DND-41 (cell line): ENCODE measurements around the gene HCN3.

ENCODE experiments used
- ATAC-seq: fragments of 200-7000 bp; cut with Tn5 transposase; 3 replicates; pipeline ENCODE4 v1.9.1; 2021; ENCODE audit warnings: low read depth; ENCODE audit not compliant: insufficient read depth
- DNase-seq: peaks from one replicate; pipeline ENCODE4 v3.0.0-alpha.2; 2020
- H2AFZ ChIP-seq: 2 replicates; pipeline ENCODE4 v1.6.0; 2012; ENCODE audit warnings: low read depth, low read length
- H3K27ac ChIP-seq: 2 replicates; pipeline ENCODE4 v1.5.1; 2012; ENCODE audit warnings: low read length, inconsistent platforms
- H3K27me3 ChIP-seq: fragments of 200-600 bp; sonication (generic); 2 replicates; pipeline ENCODE4 v1.6.0; 2012; ENCODE audit warnings: low read length, mild to moderate bottlenecking, inconsistent platforms; ENCODE audit not compliant: insufficient read depth, poor library complexity
- H3K36me3 ChIP-seq: 2 replicates; pipeline ENCODE4 v1.5.1; 2012; ENCODE audit warnings: low read length, inconsistent platforms; ENCODE audit not compliant: insufficient read depth
- H3K4me1 ChIP-seq: 2 replicates; pipeline ENCODE4 v1.5.1; 2012; ENCODE audit warnings: mild to moderate bottlenecking, low read length; ENCODE audit not compliant: insufficient read depth
- H3K4me2 ChIP-seq: 2 replicates; pipeline ENCODE4 v1.6.0; 2012; ENCODE audit warnings: mild to moderate bottlenecking, moderate library complexity, low read length, inconsistent platforms; ENCODE audit not compliant: insufficient read depth
- H3K4me3 ChIP-seq, 2 experiments: fragments of 200-600 bp in 1 of 2; shearing (Covaris generic) in 1 of 2; 2 replicates each; pipeline ENCODE4 v1.5.1; 2012 to 2016; ENCODE audit warnings: inconsistent platforms in 2 of 2, low read length in 2 of 2, mild to moderate bottlenecking in 2 of 2, low read depth in 1 of 2, moderate library complexity in 1 of 2
- H3K79me2 ChIP-seq: 2 replicates; pipeline ENCODE4 v1.6.0; 2012; ENCODE audit warnings: low read length, inconsistent platforms; ENCODE audit not compliant: insufficient read depth
- H3K9ac ChIP-seq: 2 replicates; pipeline ENCODE4 v1.6.0; 2012; ENCODE audit warnings: low read depth, mild to moderate bottlenecking, inconsistent platforms, low read length, moderate library complexity
- H3K9me3 ChIP-seq: 2 replicates; pipeline ENCODE4 v1.5.1; 2012; ENCODE audit warnings: low read length, moderate library complexity, mild to moderate bottlenecking, inconsistent platforms; ENCODE audit not compliant: insufficient read depth, severe bottlenecking
- H4K20me1 ChIP-seq: 2 replicates; pipeline ENCODE4 v1.6.0; 2012; ENCODE audit warnings: low read length; ENCODE audit not compliant: insufficient read depth
- EZH2 ChIP-seq: IDR thresholded peaks from 3 replicates; pipeline ENCODE4 v1.6.1; 2012; ENCODE audit warnings: borderline replicate concordance, low read depth, mild to moderate bottlenecking, moderate library complexity, low read length, inconsistent platforms; ENCODE audit not compliant: severe bottlenecking
- TF ChIP-seq, protein P1 (sequence below): IDR thresholded peaks from 2 replicates; pipeline ENCODE4 v1.5.1; 2012; ENCODE audit warnings: borderline replicate concordance, low read length, moderate library complexity, mild to moderate bottlenecking; ENCODE audit not compliant: poor library complexity, severe bottlenecking; ENCODE audit errors: extremely low read depth

HCN3 gene

DNA sequence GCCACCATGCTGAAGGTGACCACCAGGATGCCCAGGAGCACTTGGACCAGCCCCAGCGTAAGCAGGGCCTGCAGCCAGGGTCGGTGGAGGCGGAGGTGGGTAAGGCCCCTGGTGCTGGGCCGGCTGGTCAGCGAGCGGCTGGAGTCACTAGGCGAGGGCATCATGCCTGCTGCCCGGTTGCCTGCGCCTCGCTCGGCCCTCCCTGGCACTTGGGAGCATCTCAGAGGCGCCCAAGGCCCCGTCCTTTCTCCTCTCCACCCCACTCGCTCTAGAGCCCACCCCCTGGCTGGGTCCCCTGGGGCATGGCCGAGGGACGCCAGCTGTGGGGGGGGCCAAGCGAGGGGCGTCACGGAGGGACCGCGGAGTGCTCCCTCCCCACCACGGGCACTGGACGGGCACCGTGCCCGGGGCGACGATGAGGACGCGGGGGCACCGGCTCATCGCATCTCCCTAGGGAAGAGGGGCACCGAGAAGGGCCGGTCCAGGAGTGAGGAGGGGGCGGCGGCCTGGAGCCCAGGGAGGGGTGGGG is 22.5 kb upstream of the HCN3 start:
- Histone ChIP-seq H2AFZ (peak overlapping the region; percentile 61), H3K79me2 (peaks cover 21% of the 10 kb centered on the region), H3K4me3 (peak overlapping the region; percentile 49 to 60), H3K4me1 (peaks cover 47% of the 10 kb centered on the region), H3K9ac (peak overlapping the region; percentile 66), H3K9me3 (no peaks in the 10 kb centered on the region), H3K36me3 (peaks cover 17% of the 10 kb centered on the region), H3K27me3 (no peaks in the 10 kb centered on the region), H4K20me1 (no peaks in the 10 kb centered on the region), H3K4me2 (peak overlapping the region; percentile 85), H3K27ac (peak overlapping the region; percentile 67)
- peak; percentile 34 for DNase-seq
- ATAC-seq: peak; percentile 2; the same call in 2 of the 3 replicates
- TF ChIP-seq, protein P1, sequence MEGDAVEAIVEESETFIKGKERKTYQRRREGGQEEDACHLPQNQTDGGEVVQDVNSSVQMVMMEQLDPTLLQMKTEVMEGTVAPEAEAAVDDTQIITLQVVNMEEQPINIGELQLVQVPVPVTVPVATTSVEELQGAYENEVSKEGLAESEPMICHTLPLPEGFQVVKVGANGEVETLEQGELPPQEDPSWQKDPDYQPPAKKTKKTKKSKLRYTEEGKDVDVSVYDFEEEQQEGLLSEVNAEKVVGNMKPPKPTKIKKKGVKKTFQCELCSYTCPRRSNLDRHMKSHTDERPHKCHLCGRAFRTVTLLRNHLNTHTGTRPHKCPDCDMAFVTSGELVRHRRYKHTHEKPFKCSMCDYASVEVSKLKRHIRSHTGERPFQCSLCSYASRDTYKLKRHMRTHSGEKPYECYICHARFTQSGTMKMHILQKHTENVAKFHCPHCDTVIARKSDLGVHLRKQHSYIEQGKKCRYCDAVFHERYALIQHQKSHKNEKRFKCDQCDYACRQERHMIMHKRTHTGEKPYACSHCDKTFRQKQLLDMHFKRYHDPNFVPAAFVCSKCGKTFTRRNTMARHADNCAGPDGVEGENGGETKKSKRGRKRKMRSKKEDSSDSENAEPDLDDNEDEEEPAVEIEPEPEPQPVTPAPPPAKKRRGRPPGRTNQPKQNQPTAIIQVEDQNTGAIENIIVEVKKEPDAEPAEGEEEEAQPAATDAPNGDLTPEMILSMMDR: no peak
- TF ChIP-seq EZH2: no peak

DNA sequence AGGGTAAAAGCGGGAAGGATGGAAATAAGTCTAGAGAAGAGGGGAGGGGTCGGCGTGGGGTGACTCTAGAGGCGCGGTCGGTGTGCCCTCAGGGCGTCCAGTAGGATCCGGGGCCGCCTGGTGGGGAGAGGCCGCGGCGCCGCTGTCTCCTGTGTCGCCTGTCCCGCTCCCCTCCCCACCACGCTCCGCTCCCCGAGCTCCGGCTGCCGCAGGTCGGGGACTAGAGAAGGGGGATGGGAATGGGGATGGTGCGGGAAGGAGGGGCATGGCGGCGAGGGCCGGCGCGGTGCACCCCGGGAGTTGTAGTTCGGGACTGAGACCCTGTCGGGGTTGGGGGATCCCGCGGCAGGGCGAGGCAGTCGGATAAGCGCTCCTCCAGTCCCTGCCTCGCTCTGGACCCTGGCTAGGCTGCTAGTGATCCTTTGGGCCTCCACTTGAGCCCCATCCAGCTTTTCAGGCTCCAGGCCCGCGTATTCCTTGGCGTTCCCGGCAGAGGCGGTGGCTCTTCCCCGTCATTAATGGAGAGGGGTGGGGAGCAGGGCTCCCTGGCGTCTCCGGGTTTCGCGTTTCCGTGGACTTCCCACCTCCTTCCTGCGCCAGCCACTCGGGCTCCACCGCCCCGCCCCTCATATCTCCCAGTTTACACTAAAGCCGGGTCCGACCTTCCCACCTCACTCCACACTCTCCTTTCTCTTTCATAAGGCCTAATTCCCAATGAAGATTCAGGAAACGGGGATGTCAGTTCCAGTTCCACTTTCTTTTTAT is 21.8 kb upstream of the HCN3 start, which contains the start of gene ENTREP3:
TSS of gene ENTREP3 (minus strand) at position 241 of the 765 bp plus-strand sequence. CDS start 606 bp downstream, outside the sequence.
- Histone ChIP-seq H3K27me3 (no peaks in the 10 kb centered on the region), H3K4me2 (peak within 1 kb of the TSS; percentile 85), H3K4me3 (peak within 1 kb of the TSS; percentile 49 to 60), H2AFZ (peak within 1 kb of the TSS; percentile 61), H3K36me3 (peaks cover 22% of the 10 kb centered on the region), H3K79me2 (peaks cover 24% of the 10 kb centered on the region), H3K9ac (peak within 1 kb of the TSS; percentile 66), H3K4me1 (peaks cover 46% of the 10 kb centered on the region), H3K9me3 (no peaks in the 10 kb centered on the region), H4K20me1 (peaks cover 3% of the 10 kb centered on the region; the same call in 1 of the 2 replicates), H3K27ac (peak within 1 kb of the TSS; percentile 67)
- TF ChIP-seq, protein P1: no peak
- TF ChIP-seq EZH2: no peak
- DNase-seq (peak; percentile 90), ATAC-seq (peak; percentile 78)

DNA sequence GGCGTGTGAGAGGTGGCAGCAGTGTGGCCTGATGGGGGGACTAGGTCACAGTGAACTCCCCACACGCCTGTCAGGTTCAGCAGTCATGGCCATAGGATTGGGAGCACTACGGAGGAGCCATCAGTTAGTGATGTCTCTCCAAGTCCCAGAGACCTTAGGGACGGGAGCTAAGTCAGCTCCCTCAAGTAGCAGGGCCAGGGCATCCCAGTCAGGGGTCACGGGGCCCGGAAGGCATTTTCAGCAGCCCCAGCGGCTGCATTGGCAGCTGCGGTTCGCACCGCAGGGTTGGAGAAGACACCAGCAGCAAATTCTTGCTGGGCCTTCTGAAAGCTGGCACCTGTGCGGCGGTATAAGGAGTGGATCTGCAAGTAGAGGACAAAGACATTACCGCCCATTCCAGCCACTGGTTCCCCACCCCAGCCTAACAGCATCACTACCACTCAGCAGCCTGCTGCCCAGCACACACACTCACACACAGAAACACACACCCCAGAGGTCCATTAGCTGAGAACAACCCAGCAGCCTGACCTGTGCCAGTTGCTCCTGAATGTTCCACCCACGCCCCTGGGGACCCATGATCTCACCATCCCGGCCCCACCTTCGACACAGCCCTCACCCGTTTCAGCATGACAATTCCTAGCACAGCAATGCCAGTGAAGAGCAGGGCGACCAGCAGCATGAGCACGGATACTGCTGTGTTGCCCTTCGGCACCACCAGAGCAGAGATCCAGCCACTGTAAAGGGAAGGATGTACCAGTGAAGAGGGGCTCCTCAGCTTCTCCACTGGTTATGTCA is 21.0 kb upstream of the HCN3 start:
- peaks cover 28% of the 10 kb centered on the region for H3K36me3 ChIP-seq
- TF ChIP-seq, protein P1: no peak
- no peak for TF ChIP-seq EZH2
- H3K9ac ChIP-seq: peak overlapping the region; percentile 66; the same call in 1 of the 2 replicates
- no peak for DNase-seq
- no peak overlapping the region for H3K27ac ChIP-seq
- peaks cover 33% of the 10 kb centered on the region for H3K79me2 ChIP-seq
- peak overlapping the region; percentile 85 for H3K4me2 ChIP-seq
- no peak overlapping the region for H2AFZ ChIP-seq
- H3K27me3 ChIP-seq: no peaks in the 10 kb centered on the region
- H3K4me3 ChIP-seq: peak overlapping the region in 1 of 2 experiments; percentile 60; a peak in 1 of 4 replicates
- H3K4me1 ChIP-seq: peaks cover 46% of the 10 kb centered on the region
- no peaks in the 10 kb centered on the region for H3K9me3 ChIP-seq
- H4K20me1 ChIP-seq: peaks cover 8% of the 10 kb centered on the region; the same call in 1 of the 2 replicates
- no peak for ATAC-seq
